ENCODE data around the gene CEBPE. TPM values are rescaled to one million over a fixed set of nuclear protein-coding genes. Genes with fewer than 3 reads are reported as not detected.
A peak's percentile ranks its signal among the peaks of the same experiment; 100 is the strongest.

Gene CEBPE
- total and polyA plus RNA-seq, 7 donors: 0.03 to 0.22 (median 0.18) TPM; not detected in 3

GRCh38 chr14:23115918-23116317 is 3.1 kb downstream of the CEBPE start:
- no peak for TF ChIP-seq CTCF (IDR thresholded peaks at IDR 0.05)

GRCh38 chr14:23115039-23115731 is 3.9 kb downstream of the CEBPE start:
- ATAC-seq (peak; percentile 78 to 85 (median 80)), DNase-seq (peak; percentile 52 to 66)
- Histone ChIP-seq H3K36me3 (ENCODE audit: insufficient read depth in 1 of 2, low read depth in 1 of 2) (no peaks in the 10 kb centered on the region), H3K9me3 (no peaks in the 10 kb centered on the region), H3K27ac (no peak overlapping the region), H3K4me3 (no peak overlapping the region), H3K4me1 (peaks cover 8% of the 10 kb centered on the region), H3K27me3 (ENCODE audit: insufficient read depth in 3 of 3, low read length in 2 of 3) (peaks cover 0 to 7% (median 3%) of the 10 kb centered on the region in 3 donors)
- intact Hi-C loops (cut with DNase I): loop anchor here in 1 of 2 donors (5.0 kb wide), 1 partner anchor 162 kb away; no protein-coding TSS in a partner anchor
- no peak for TF ChIP-seq CTCF (IDR thresholded peaks at IDR 0.05)
- 54 to 64% (median 54%) methylated on average over 10 of the region's 10 CpGs for WGBS, 3 donors

More at GRCh38 chr14:23115918-23116317, 3.1 kb downstream of the CEBPE start:
- no peak for ATAC-seq
- Histone ChIP-seq H3K9me3 (no peaks in the 10 kb centered on the region), H3K27ac (no peak overlapping the region), H3K27me3 (ENCODE audit: insufficient read depth in 3 of 3, low read length in 2 of 3) (peaks cover 0 to 7% (median 3%) of the 10 kb centered on the region in 3 donors), H3K4me3 (no peak overlapping the region), H3K4me1 (peaks cover 8% of the 10 kb centered on the region), H3K36me3 (ENCODE audit: insufficient read depth in 1 of 2, low read depth in 1 of 2) (no peaks in the 10 kb centered on the region)
- intact Hi-C loops (cut with DNase I): loop anchor here in 1 of 2 donors (5.0 kb wide), 1 partner anchor 161 kb away; no protein-coding TSS in a partner anchor
- 82 to 88% (median 87%) methylated on average over 5 of the region's 5 CpGs for whole genome bisulfite sequencing, 3 donors
- DNase-seq: no peak

- ATAC-seq: peak; percentile 3 to 24 (median 18)
- Histone ChIP-seq H3K4me1 (peaks cover 8% of the 10 kb centered on the region), H3K27ac (no peak overlapping the region), H3K36me3 (ENCODE audit: insufficient read depth in 1 of 2, low read depth in 1 of 2) (no peaks in the 10 kb centered on the region), H3K27me3 (ENCODE audit: insufficient read depth in 3 of 3, low read length in 2 of 3) (peaks cover 0 to 7% (median 3%) of the 10 kb centered on the region in 3 donors), H3K4me3 (no peak overlapping the region), H3K9me3 (no peaks in the 10 kb centered on the region)
- intact Hi-C loops (cut with DNase I): loop anchor here in 1 of 2 donors (5.0 kb wide), 1 partner anchor 163 kb away; no protein-coding TSS in a partner anchor
- DNase-seq: no peak
- no peak for TF ChIP-seq CTCF (IDR thresholded peaks at IDR 0.05)
- 52 to 63% (median 55%) methylated on average over 4 of the region's 4 CpGs for WGBS, 3 donors
Observed at GRCh38 chr14:23114669-23115038, 4.4 kb downstream of the CEBPE start.

GRCh38 chr14:23114120-23114458 is 5.0 kb downstream of the CEBPE start:
- Histone ChIP-seq H3K27me3 (ENCODE audit: insufficient read depth in 3 of 3, low read length in 2 of 3) (peaks cover 0 to 7% (median 3%) of the 10 kb centered on the region in 3 donors), H3K4me3 (no peak overlapping the region), H3K4me1 (peaks cover 8% of the 10 kb centered on the region), H3K9me3 (no peaks in the 10 kb centered on the region), H3K36me3 (ENCODE audit: insufficient read depth in 1 of 2, low read depth in 1 of 2) (no peaks in the 10 kb centered on the region), H3K27ac (no peak overlapping the region)
- intact Hi-C loops (cut with DNase I): no loop called here
- ATAC-seq: no peak
- WGBS, 3 donors: 68 to 74% (median 72%) methylated on average over 5 of the region's 5 CpGs
- no peak for DNase-seq
- no peak for TF ChIP-seq CTCF (IDR thresholded peaks at IDR 0.05)

All from psoas muscle (tissue), 8 donors.